Upper lobe of left lung (tissue), 4 donors: Measurements from ENCODE around the gene RPGR.

Source experiments
- CTCF ChIP-seq, 6 experiments: fragments of 450-650 bp in 4 of 6; fragments of 200-600 bp in 2 of 6; sonication (generic) in 2 of 6; IDR thresholded peaks; one replicate each; pipeline ENCODE4 v1.5.1; 2016 to 2019; ENCODE audit warnings: antibody characterized with exemption in 6 of 6
- POLR2A ChIP-seq, 4 donors: fragments of 450-650 bp; IDR thresholded peaks; one replicate each; pipeline ENCODE4 v1.5.1; 2016 to 2017; ENCODE audit warnings: antibody characterized with exemption in 4 of 4, mild to moderate bottlenecking in 2 of 4

GRCh38 chrX:38347136-38347535 lies 19.8 kb upstream of the RPGR start:
- TF ChIP-seq CTCF (IDR thresholded peaks at IDR 0.05) = no peak
- no peak for TF ChIP-seq POLR2A (IDR thresholded peaks at IDR 0.05)
